ENCODE measurements around the gene COPS7A. TPM values are rescaled to one million over a fixed set of nuclear protein-coding genes. Genes with fewer than 3 reads are reported as not detected.

Gene COPS7A
- total and polyA plus RNA-seq, 10 donors: 29.6 to 61.9 (median 46.4) TPM

DNA sequence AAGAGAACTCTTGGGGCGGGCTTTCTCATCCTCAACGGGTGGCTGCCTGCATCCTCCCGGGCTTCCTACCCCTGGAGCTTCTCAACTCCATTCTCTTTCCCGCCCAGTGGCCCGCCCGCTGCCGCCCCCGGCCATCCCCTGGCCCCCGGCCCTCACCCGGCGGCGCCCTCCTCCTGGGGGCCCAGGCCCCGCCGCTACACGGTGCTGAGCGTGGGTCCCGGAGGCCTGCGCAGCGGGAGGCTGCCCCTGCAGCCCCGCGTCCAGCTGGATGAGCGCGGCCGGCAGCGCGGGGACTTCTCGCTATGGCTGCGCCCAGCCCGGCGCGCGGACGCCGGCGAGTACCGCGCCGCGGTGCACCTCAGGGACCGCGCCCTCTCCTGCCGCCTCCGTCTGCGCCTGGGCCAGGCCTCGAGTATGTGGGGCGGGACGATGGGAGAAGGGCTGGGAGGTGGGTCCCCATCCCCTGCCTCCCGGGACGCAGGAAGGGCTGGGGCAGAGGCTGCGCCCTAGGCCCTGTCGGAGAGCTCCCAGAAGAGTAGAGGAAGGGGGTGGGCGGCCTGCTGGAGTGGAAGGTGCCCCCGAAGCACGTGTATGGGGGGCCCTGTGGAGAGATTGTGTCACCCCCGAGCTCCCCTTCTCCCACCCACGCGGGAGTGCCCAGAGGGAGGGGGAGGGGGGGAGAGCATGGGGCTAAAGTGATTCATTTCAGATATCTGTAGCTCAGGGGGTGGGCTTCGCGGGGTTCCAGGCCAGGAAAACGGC, 49.9 kb downstream of the COPS7A start:
- Histone ChIP-seq H3K4me1 (peaks cover 3 to 87% (median 44%) of the 10 kb centered on the region in 6 donors), H3K27me3 (replicated peaks in 1 of 7) (peaks cover 0 to 85% (median 20%) of the 10 kb centered on the region in 7 donors), H3K4me3 (peak overlapping the region in 7 of 8 donors; percentile 4 to 63 (median 29)), H3K9me3 (no peaks in the 10 kb centered on the region), H3K36me3 (peaks cover 0 to 26% (median 0%) of the 10 kb centered on the region in 6 donors), H3K27ac (peak overlapping the region in 7 of 8 donors; percentile 9 to 84 (median 65))
- WGBS, 5 donors: 22 to 32% (median 25%) methylated on average over 29 to 60 of the region's 60 CpGs
- no peak for TF ChIP-seq POLR2AphosphoS5 (IDR thresholded peaks at IDR 0.05)
- no peak for TF ChIP-seq POLR2A (IDR thresholded peaks at IDR 0.05)
- TF ChIP-seq, protein P1, sequence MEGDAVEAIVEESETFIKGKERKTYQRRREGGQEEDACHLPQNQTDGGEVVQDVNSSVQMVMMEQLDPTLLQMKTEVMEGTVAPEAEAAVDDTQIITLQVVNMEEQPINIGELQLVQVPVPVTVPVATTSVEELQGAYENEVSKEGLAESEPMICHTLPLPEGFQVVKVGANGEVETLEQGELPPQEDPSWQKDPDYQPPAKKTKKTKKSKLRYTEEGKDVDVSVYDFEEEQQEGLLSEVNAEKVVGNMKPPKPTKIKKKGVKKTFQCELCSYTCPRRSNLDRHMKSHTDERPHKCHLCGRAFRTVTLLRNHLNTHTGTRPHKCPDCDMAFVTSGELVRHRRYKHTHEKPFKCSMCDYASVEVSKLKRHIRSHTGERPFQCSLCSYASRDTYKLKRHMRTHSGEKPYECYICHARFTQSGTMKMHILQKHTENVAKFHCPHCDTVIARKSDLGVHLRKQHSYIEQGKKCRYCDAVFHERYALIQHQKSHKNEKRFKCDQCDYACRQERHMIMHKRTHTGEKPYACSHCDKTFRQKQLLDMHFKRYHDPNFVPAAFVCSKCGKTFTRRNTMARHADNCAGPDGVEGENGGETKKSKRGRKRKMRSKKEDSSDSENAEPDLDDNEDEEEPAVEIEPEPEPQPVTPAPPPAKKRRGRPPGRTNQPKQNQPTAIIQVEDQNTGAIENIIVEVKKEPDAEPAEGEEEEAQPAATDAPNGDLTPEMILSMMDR (IDR thresholded peaks at IDR 0.05 in 8 of 11, conservative IDR thresholded peaks at IDR 0.05 in 3 of 11): no peak
- no peak for DNase-seq
- intact Hi-C loops (cut with DNase I; ENCODE audit: low total_unique reads): no loop called here

DNA sequence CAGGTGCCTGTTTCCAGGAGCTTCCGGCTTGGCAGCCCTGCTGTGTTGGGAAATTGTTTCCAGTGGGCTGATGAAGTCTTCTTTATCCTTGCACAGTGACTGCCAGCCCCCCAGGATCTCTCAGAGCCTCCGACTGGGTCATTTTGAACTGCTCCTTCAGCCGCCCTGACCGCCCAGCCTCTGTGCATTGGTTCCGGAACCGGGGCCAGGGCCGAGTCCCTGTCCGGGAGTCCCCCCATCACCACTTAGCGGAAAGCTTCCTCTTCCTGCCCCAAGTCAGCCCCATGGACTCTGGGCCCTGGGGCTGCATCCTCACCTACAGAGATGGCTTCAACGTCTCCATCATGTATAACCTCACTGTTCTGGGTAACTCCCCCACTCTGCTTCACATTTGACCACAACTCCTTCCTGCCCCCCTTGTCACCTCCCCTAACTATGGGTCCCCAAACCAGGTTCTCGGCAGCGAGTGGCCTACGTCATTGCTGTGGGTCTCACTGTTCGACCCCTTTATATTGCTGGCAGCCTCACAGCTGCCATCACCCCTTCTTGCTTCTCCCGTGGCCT, 50.7 kb downstream of the COPS7A start:
- H3K27ac ChIP-seq: peak overlapping the region in 7 of 8 donors; percentile 9 to 84 (median 65)
- no peak for DNase-seq
- peak; percentile 40 to 65 (median 45) for TF ChIP-seq POLR2AphosphoS5 (IDR thresholded peaks at IDR 0.05)
- TF ChIP-seq, protein P1 (IDR thresholded peaks at IDR 0.05 in 8 of 11, conservative IDR thresholded peaks at IDR 0.05 in 3 of 11): no peak
- peaks cover 3 to 85% (median 46%) of the 10 kb centered on the region in 6 donors for H3K4me1 ChIP-seq
- peaks cover 0 to 80% (median 20%) of the 10 kb centered on the region in 7 donors for H3K27me3 ChIP-seq (replicated peaks in 1 of 7)
- intact Hi-C loops (cut with DNase I; ENCODE audit: low total_unique reads): no loop called here
- 58 to 69% (median 62%) methylated on average over 15 of the region's 15 CpGs for WGBS, 5 donors
- no peaks in the 10 kb centered on the region for H3K9me3 ChIP-seq
- peaks cover 0 to 25% (median 0%) of the 10 kb centered on the region in 6 donors for H3K36me3 ChIP-seq
- peak overlapping the region in 5 of 8 donors; percentile 25 to 63 (median 30) for H3K4me3 ChIP-seq

DNA sequence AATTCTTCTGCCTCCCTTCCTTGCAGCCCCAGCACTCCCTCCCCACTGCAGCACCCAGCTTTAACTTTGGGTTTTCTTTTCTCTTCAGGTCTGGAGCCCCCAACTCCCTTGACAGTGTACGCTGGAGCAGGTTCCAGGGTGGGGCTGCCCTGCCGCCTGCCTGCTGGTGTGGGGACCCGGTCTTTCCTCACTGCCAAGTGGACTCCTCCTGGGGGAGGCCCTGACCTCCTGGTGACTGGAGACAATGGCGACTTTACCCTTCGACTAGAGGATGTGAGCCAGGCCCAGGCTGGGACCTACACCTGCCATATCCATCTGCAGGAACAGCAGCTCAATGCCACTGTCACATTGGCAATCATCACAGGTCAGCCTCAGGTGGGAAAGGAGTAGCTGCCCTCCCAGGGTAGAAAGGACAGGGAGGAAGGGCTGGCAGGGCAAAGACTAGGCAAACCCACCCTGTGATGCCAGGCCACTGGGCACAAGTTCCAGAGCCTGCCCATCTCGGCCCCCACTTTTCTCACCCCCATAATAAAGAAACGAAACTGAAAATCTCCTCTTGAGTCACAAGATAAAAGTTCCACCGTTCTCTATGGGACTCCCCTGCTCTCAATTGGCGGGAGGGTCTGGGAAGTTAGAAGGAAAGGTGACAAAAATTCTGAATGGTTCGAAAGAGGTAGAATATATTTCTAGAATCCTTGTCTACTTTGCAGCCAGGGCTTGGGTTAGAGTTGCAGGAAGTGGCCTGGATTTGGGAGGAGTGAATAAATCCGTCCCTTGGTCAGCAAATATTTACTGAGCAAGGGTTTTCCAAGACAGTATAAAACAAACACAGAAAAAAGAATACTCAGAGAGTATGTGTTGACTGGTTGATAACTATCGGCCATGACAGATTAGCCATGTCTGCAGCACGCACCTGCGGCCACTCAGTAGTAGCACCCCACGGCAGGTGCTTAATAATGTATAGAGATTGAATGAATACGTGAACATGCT, 51.6 kb downstream of the COPS7A start:
- Histone ChIP-seq H3K27ac (peak overlapping the region in 6 of 8 donors; percentile 29 to 84 (median 72)), H3K9me3 (no peaks in the 10 kb centered on the region), H3K36me3 (peaks cover 0 to 16% (median 0%) of the 10 kb centered on the region in 6 donors), H3K4me3 (peak overlapping the region in 2 of 8 donors; percentile 25 to 63), H3K4me1 (peaks cover 3 to 76% (median 45%) of the 10 kb centered on the region in 6 donors), H3K27me3 (replicated peaks in 1 of 7) (peaks cover 0 to 75% (median 20%) of the 10 kb centered on the region in 7 donors)
- no peak for DNase-seq
- intact Hi-C loops (cut with DNase I; ENCODE audit: low total_unique reads): no loop called here
- WGBS, 5 donors: 73 to 85% (median 79%) methylated on average over 14 to 16 of the region's 16 CpGs
- TF ChIP-seq POLR2A (IDR thresholded peaks at IDR 0.05) (no peak), POLR2AphosphoS5 (IDR thresholded peaks at IDR 0.05) (no peak)
- TF ChIP-seq, protein P1 (IDR thresholded peaks at IDR 0.05 in 8 of 11, conservative IDR thresholded peaks at IDR 0.05 in 3 of 11): no peak

Data from spleen (tissue), 11 donors.